Cardiac fibroblast (primary cell): ENCODE measurements around the gene DYNC1LI1.

Experiments
- DNase-seq, 2 donors: peaks; one replicate each; pipeline versions ENCODE4 v3.0.0 to v3.0.0-alpha.2; 2010; ENCODE audit warnings: low read depth in 2 of 2
- H3K4me3 ChIP-seq, 2 donors: replicated peaks in 1 of 2; 1 replicate in 1 of 2; 2 replicates in 1 of 2; pipeline ENCODE4 v1.5.1; 2011; ENCODE audit warnings: low read depth in 2 of 2, low read length in 2 of 2, mild to moderate bottlenecking in 2 of 2, moderate library complexity in 1 of 2
- TF ChIP-seq, protein P1 (sequence below): IDR thresholded peaks from one replicate; pipeline ENCODE4 v1.5.1; 2011; ENCODE audit warnings: low read depth, mild to moderate bottlenecking, low read length, inconsistent platforms

The DYNC1LI1 gene

DNA sequence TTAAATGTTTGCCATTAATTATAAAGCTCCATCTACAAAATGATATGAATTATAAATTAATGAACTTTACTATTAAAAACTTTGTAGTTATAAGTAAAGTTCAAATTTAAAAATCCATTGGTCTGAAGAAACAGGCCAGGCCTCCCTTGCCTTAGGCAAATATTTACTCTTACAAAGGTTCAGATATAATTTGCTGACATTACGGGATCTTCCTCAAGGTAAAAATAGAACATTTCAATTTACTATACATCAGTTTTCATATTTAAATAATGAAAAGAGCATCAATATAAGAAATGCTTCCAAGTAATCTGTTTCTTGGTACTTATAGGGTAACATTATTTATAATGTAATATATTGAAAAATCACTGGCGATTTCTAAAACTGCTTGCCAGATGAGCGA lies 71.7 kb downstream of the DYNC1LI1 start:
- TF ChIP-seq, protein P1, sequence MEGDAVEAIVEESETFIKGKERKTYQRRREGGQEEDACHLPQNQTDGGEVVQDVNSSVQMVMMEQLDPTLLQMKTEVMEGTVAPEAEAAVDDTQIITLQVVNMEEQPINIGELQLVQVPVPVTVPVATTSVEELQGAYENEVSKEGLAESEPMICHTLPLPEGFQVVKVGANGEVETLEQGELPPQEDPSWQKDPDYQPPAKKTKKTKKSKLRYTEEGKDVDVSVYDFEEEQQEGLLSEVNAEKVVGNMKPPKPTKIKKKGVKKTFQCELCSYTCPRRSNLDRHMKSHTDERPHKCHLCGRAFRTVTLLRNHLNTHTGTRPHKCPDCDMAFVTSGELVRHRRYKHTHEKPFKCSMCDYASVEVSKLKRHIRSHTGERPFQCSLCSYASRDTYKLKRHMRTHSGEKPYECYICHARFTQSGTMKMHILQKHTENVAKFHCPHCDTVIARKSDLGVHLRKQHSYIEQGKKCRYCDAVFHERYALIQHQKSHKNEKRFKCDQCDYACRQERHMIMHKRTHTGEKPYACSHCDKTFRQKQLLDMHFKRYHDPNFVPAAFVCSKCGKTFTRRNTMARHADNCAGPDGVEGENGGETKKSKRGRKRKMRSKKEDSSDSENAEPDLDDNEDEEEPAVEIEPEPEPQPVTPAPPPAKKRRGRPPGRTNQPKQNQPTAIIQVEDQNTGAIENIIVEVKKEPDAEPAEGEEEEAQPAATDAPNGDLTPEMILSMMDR, result no peak
- no peak overlapping the region for H3K4me3 ChIP-seq
- DNase-seq, result no peak

DNA sequence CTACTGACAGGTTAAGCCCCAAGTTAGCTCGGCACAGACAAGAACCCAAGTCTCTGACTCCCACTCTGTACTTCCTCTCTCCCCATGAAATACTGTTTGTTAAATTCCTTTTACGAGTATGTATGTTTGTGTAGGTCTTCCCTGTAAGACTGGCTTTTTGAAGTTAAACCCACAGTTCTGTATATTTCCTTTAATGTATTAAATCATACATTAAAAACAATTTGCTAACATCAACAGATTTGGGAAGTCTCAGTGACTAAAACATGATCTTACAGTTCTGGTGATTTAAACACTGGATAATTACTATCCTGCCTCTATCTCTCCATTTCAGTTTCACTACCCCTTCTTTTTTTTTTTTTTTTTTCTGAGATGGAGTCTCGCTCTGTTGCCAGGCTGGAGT lies 72.4 kb downstream of the DYNC1LI1 start:
- no peak for DNase-seq
- H3K4me3 ChIP-seq, result no peak overlapping the region
- TF ChIP-seq, protein P1, result no peak

DNA sequence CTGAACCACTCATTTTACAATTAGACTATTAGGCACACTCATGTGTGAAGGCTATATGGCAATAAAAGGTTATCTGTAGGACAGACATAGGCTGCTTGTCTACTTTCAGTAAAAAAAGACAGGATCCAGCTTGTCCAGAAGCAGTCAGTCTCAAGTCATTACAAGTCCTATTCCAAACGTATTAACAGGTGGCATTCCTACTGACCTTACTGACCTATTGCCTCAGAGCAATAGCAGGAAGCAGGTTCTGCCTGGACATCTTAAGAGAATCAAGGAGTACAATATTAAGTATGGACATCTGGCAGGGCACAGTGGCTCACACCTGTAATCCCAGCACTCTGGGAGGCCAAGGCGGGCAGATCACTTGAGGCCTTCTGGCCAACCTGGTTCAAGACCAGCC lies 75.0 kb downstream of the DYNC1LI1 start:
- no peak overlapping the region for H3K4me3 ChIP-seq
- TF ChIP-seq, protein P1, result no peak
- no peak for DNase-seq

DNA sequence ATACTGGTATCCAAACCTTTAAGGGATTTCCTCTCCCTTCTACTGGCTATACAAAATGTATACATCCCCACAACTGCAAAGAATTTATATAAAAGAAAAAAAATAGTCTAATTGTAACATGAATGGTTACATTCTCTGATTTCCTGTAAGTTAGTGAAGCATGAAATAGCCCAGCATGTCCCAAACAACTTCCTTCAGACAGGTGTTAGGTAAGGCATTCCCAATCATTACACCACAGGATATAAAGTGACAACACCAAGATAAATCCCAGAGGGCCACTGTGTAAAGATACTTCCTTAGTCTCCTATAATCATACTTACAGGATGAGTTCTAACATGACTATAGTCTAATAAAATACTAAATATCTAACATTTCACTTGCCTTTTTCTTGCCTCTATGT lies 75.6 kb downstream of the DYNC1LI1 start:
- no peak overlapping the region for H3K4me3 ChIP-seq
- DNase-seq, result no peak
- TF ChIP-seq, protein P1, result no peak

DNA sequence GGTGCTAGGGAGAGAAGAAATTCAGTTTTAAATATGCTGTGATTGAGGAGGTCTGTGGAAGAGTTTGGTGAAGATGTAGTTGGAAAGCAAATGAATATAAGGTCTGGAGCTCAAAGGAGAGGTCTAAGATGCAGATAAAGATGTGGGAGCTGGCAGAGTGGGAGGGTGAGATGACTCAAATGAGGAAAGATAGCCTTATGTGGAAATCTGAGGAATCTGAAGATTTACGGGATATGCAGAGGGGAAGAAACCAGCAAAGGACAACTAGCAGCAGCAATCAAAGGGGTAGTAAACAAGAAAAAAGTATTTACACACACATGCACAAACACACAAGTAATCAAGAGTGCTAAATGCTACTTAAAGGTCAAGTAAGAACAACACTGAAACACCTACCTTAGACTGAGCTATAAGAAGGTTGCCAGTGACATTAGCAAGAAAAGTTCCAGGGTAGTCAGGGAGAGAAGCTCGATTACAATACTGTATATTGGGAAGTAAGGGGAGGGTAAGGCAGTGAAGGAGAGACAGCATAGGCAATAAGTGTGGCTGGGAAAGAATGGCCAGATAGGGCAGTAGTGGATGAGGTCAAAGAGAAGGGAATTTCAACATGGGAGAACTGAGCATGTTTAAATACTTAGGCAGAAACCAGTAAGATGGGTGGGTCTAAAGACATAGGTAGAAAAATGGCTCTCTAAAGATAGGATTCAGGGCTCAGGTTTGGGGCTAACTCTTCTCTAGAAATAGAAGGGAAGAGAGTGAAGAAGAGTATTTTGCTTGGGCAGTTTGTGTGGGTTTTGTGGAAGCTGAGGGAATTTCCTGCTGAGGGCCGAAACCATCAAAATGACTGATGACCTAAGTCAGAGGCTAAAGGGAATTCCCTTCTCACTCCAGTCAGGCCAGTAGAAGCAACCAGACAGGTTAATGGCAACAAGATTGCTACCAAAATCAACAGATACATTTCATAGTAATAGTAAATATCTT lies 76.9 kb downstream of the DYNC1LI1 start:
- no peak overlapping the region for H3K4me3 ChIP-seq
- peak in 1 of 2 donors; percentile 46 for DNase-seq
- TF ChIP-seq, protein P1, result no peak

DNA sequence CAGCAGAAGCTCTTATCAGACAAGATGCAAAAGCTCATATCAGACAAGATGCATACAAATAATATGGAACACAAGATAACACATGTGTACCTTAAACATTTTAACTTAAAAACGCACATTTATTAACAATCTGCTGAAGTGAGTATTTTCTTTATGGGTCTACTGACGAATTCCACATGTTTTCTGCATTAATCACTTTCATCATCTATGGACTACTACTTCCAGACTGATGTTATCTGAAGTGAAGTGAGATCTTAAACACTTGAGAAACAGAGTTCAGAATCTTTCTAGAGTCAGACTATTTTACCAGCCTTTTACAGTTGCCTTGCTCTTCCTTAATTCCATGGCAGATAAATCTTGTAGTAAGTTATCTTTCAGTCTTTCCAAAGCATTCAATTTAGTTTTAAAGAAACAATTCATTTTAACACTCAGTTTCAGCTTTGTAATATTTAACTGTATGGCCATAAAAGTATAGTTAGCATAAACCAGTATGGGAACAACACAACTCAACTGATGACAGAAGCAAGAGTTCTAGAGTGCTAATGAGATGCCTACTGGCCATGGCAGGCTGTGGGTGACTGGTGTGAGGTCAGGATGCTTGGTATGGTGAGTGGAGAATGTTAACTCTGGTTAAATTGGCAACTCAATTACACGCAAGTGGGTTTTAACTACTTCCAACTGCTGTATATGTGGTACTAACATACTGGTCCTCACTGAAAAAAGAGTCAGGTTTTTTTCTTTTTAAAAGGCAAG lies 77.8 kb downstream of the DYNC1LI1 start:
- TF ChIP-seq, protein P1, result no peak
- H3K4me3 ChIP-seq, result no peak overlapping the region
- DNase-seq, result peak in 1 of 2 donors; percentile 33
